NCI-H187 treated with DMSO at 0.1 percent for 48 hours (cell line): ENCODE results near the gene RNF7.
"Not testable (repeated sequence)": the region's sequence is repeated elsewhere in the genome, so short reads cannot be mapped to it uniquely, and the experiment has no call there.

Experiments
- DNase-seq: peaks from one replicate; lab custom pipeline; 2025; lab: John Stamatoyannopoulos, UW

RNF7 gene

GRCh38 chr3:141738022-141738890 lies at the start of gene RNF7:
RNF7 (plus strand) TSS chr3:141738298; CDS start chr3:141738342, 44 bp downstream.
- DNase-seq: peak; percentile 58

DNA sequence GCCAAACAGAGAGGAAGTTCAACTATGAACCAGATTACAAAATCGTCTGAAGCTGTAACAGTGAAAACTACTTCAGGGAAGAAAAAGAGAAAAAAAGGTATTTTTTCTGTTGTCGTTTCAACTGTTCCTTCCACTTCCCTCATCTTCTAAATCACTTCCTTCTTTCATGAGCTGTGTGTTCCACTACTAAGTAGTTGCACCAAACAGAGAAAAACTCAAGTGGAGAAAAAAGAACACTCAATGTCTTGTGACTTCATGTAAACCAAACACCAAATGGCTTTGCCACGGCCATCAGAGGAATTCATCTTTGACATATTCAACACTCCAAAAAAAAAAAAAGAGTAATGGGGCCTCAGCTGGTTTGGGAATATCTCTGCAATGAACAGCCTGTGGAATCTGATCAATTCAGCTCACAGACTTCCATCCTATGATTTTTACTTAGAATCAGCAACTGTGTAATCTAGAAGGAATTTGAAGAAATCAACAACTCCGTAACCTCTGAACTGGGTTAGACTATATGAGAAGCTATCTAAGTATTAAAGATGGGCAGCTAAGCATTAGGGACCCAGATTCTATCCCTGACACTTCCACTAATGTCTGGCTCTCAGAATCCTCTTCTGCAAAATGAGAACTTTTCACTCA lies 47.5 kb upstream of the RNF7 start:
- no peak for DNase-seq

DNA sequence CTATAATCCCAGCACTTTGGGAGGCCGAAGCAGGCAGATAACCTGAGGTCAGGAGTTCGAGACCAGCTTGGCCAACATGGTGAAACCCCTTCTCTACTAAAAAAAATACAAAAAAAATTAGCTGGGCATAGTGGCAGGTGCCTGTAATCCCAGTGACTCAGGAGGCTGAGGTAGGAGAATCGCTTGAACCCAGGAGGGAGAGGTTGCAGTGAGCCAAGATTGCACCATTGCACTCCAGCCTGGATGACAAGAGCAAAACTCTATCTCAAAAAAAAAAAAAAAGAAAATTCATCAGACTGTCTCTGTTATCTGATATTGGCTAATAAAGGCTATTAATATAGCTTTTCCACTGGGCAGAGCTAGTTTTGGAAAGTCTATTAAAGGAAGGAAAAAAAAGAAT lies 46.6 kb upstream of the RNF7 start:
- not testable (repeated sequence) for DNase-seq

- DNase-seq: not testable (repeated sequence)
Observed at GRCh38 chr3:141692973-141693372, 45.1 kb upstream of the RNF7 start.

DNA sequence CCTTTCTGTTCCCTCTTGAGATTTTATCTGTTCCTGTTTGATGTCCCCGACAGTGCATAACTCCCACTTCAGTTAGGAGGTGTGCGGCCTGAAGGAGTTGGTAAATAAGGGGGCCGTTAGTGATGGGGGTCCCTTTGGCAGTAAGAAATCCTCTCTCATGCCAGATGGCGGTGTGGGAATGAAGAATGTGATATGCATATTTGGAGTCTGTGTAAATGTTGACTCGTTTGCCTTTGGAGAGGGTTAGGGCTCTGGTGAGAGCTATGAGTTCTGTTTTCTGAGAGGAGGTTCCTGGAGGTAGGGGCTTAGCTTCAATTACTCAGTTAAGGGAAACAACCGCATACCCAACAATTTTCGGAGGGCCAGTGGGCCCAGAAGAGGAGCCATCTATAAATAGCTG lies 38.8 kb upstream of the RNF7 start:
- no peak for DNase-seq

- DNase-seq: no peak
Observed at GRCh38 chr3:141699897-141700296, 38.2 kb upstream of the RNF7 start.

GRCh38 chr3:141703367-141703766 lies 34.7 kb upstream of the RNF7 start:
- DNase-seq: not testable (repeated sequence)

DNA sequence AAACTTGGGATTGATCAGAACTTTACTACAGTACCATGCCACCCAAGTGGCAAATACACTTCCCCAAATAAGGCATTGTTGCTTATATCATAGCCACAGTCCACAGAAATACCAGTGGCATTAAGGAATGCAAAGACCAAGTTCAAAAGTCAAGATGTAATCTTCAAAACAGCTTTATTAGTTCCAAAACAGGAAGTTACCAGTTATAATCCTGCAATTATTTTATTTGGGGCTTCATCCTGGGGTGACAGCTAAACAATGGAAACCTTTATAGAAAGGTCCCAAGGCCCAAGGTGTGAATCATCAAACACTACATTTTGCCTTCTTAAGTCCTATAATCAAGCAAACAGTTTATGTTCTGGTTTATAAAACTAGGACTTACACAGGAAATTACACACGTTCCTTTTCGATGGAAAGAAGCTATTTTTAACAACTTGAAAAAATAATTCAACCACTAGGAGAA lies 30.3 kb upstream of the RNF7 start:
- DNase-seq: no peak

DNA sequence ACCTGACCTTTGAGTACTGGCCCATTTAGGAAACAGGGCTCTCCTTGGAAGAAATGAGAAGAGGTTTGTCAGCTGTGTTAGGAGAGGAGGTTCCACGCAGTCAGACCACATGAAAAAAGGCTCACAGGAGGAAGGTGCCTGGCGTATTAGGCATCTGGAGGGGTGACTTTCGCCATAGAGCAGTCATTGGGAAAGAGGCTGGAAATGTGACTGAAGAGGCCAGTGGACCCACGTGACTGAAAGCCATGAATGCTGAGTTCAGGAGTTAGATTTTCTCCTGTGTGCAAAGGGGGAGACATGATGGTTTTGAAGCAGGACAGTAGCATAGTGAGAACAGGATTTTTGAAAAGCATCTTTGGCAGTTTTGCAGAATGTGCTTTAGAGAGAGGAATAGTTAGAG lies 29.7 kb upstream of the RNF7 start:
- no peak for DNase-seq

DNA sequence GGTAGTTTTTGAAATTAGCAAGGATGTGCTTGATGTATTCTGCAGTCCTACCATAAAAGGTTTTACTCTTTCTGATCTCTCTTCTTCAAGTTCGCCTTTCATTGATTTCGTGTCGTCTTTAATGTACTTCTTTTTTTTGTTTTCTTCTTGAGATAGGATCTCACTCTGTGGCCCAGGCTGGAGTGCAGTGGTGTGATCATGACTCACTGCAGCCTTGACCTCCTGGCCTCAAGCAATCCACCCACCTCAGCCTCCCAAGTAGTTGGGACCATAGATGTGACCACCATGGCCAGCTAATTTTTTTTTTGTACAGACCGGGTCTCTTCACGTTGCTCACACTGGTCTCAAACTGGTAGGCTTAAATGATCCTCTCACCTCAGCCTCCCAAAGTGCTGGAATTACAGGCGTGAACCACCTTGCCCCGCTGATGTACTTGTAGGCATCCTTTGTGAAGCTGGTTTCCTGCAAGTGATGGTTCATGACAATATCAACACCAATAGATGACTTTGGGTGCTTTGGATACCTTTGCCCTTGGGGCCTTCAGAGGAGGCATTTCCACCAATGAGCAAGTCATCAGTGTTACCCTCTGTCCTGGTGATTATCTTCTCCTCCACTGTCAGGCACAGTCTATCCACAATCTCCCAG lies 28.9 kb upstream of the RNF7 start:
- DNase-seq: no peak

- DNase-seq: no peak
Observed at GRCh38 chr3:141710121-141710520, 28.0 kb upstream of the RNF7 start.

GRCh38 chr3:141710888-141711616 lies 27.0 kb upstream of the RNF7 start:
- DNase-seq: no peak

DNA sequence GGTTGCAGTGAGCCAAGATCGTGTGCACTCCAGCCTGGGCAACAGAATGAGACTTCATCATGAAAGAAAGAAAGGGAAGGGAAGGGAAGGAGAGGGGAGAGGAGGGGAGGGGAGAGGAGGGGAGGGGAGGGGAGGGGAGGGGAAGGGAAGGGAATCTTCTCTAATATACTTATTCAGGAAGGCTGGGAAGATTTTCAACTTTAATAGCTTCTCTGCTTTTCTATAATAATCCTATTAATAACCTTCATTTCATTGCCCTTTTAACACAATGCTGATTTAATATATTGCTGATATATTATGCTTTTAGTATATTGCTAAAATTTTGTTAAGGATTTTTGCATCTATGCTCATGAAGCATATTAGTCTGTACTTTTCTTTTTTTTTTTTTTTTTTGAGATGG lies 23.4 kb upstream of the RNF7 start:
- no peak for DNase-seq

- DNase-seq: no peak
Observed at GRCh38 chr3:141722081-141722480, 16.0 kb upstream of the RNF7 start.

- no peak for DNase-seq
Observed at GRCh38 chr3:141722648-141723047, 15.4 kb upstream of the RNF7 start.

DNA sequence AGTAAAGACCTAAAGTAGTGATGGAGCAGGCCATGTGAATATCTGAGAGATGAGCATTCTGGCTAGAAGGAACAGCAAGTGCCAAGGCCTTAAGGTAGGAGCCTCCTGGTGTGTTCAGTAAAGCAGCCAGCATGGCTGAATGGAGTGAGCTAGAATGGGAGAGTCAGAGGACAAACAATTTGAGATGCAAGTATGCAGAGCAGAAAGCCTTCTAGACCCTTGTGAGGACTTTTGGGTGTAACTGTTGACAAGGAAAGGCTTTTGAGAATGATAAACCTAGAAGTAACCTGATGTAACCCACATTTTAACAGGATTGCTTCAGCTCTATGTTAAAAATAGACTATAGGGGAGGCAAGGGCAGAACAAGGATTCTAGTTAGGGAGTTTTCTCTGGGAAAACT lies 14.8 kb upstream of the RNF7 start:
- DNase-seq: no peak

DNA sequence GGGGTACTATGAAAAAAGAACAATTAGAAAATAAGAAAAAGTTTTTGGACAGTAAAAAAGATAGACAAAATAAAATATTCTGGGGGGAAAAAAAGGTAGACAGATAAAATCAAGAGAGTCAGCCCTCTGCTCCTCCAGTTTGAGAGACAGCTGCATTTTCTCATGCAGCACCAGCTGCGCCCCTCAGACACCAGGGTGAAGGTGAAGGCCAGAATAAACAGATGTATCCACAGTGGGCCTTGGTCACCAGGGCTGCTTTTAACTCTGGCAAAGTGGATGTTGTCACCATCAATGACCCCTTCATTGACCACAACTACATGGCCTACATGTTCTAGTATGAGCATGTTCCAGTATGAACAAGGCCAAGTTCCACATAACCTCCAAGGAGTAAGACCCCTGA lies 13.9 kb upstream of the RNF7 start:
- DNase-seq: no peak

GRCh38 chr3:141725036-141725435 lies 13.1 kb upstream of the RNF7 start:
- no peak for DNase-seq

DNA sequence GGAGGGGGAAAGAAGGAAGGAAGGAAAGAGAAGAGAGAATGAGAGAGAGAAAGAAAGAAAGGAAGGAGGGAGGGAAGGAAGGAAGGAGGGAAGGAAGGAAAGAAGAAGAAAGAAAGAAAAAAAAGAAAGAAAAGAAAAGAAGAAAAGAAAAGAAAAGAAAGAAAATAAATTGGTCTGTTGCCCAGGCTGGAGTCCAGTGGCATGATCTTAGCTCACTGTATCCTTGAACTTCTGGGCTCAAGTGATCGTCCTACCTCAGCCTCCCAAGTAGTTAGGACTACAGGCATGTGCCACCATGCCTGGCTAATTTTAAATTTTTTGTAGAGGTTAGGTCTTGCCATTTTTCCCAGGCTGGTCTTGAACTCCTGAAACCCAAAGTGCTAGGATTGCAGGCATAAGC lies 11.6 kb upstream of the RNF7 start:
- no peak for DNase-seq

DNA sequence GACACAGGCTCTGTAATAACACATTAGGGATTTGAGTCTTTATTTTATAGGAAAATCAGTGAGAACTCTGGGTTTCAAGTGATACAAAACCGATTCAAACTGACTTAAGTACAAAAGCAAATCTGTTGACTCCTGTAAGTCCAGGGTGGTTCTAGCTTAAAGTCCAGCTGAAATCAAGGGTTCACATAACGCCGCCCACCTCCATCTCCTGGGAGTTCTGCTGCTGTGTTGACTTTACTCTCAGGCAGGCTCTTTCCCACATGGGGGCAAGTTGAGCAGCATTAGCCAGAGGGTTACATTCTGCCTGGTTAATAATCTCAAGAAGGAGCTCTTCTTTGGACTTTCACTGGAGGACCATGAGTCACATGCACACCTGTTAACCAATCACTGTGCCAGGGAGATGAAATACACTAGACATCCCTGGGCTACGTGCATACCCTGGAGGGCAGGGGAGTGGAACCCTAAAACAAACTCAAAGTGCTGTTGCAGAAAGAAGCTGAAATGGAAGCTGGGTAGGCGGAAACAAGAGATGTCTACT lies 9.7 kb upstream of the RNF7 start:
- DNase-seq: no peak

- DNase-seq: no peak
Observed at GRCh38 chr3:141729240-141729639, 8.9 kb upstream of the RNF7 start.

GRCh38 chr3:141735176-141735575 lies 2.9 kb upstream of the RNF7 start:
- no peak for DNase-seq
